ENCODE data around the gene PASK. TPM values are rescaled to one million over a fixed set of nuclear protein-coding genes. Genes with fewer than 3 reads are reported as not detected.

Gene PASK
- total RNA-seq, 1 experiment from 2014 or later: 21.1 TPM

DNA sequence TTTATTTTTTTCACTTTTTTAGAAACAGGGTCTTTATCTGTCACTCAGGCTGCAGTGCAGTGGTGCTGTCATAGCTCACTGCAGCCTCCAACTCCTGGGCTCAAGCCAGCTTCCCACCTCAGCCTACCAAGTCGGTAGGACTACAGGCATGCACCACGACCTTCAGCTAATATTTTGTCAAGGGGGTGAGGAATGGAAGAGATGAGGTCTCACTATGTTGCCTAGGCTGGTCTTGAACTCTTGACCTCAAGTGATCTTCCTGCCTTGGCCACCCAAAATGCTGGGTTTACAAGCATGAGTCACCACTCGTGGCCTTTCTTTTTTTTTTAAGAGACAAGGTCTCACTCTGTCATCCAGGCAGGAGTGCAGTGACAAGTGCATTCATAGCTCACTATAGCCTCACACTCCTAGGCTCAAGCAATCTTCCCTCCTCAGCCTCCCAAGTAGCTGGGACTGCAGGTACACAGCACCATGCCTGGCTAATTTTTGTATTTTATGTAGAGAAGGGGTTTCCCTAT lies 14.4 kb upstream of the PASK start:
- H3K4me1 ChIP-seq: no peaks in the 10 kb centered on the region
- Mint-ChIP-seq H3K9me3 (ENCODE audit: unreplicated experiment) (no peaks in the 10 kb centered on the region), H3K27me3 (ENCODE audit: insufficient read depth, unreplicated experiment) (no peaks in the 10 kb centered on the region), H3K27ac (ENCODE audit: unreplicated experiment) (no peak overlapping the region), H3K36me3 (ENCODE audit: insufficient read depth, unreplicated experiment) (no peaks in the 10 kb centered on the region), H3K4me3 (ENCODE audit: unreplicated experiment) (no peak overlapping the region), H3K4me1 (ENCODE audit: low read depth, unreplicated experiment) (no peaks in the 10 kb centered on the region)
- CTCF ChIA-PET: no interaction called here
- no peaks in the 10 kb centered on the region for H3K36me3 ChIP-seq (ENCODE audit: control insufficient read depth, insufficient read depth, low read length)
- intact Hi-C loops (cut with micrococcal nuclease; ENCODE audit: unreplicated experiment): no loop called here
- H3K27me3 ChIP-seq (replicated peaks; ENCODE audit: control insufficient read depth, insufficient read depth, low read length): no peaks in the 10 kb centered on the region
- no TSS peak for BruUV-seq (replicated peaks)
- no peaks in the 10 kb centered on the region for H3K9me3 ChIP-seq
- TF ChIP-seq, protein P1, sequence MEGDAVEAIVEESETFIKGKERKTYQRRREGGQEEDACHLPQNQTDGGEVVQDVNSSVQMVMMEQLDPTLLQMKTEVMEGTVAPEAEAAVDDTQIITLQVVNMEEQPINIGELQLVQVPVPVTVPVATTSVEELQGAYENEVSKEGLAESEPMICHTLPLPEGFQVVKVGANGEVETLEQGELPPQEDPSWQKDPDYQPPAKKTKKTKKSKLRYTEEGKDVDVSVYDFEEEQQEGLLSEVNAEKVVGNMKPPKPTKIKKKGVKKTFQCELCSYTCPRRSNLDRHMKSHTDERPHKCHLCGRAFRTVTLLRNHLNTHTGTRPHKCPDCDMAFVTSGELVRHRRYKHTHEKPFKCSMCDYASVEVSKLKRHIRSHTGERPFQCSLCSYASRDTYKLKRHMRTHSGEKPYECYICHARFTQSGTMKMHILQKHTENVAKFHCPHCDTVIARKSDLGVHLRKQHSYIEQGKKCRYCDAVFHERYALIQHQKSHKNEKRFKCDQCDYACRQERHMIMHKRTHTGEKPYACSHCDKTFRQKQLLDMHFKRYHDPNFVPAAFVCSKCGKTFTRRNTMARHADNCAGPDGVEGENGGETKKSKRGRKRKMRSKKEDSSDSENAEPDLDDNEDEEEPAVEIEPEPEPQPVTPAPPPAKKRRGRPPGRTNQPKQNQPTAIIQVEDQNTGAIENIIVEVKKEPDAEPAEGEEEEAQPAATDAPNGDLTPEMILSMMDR (IDR thresholded peaks at IDR 0.05; ENCODE audit: insufficient read depth in 1 of 2, low read depth in 1 of 2, low read length in 1 of 2, severe bottlenecking in 1 of 2, unreplicated experiment in 1 of 2): no peak
- POLR2A ChIA-PET: no interaction called here
- DNase-seq: no peak
- no peak overlapping the region for H3K4me3 ChIP-seq (ENCODE audit: low read depth, low read length)

DNA sequence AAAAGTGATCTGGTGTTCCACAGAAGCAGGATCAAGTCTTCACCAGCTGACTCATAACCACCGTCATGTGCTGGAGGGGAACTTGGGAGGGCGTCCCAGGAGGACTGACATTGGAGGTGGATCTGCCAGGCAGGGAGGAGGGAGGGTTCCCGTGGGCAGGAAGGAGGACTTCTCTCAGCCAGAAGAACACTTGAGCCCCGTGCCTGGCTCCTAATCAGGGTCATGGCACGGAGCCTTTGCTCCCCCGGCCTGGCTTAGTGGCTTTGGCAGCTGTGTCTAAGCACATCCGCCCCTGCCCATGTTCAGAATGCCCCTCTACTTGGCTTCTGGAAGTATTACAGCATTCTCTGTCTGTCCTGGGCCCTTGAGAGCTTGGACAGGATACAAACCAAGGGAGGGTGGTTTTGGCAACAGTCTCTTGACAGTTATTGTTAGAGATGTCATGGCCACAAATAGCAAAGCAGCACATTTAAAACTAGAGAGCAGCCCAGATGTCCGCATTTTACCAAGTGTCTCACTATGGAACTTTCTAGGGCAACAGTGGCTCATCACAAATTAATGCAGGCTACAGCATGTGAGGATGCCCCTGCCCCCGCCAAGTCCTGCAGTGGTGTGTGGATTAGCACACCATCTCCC lies 12.5 kb upstream of the PASK start:
- DNase-seq: no peak
- H3K9me3 ChIP-seq: no peaks in the 10 kb centered on the region
- Mint-ChIP-seq H3K36me3 (ENCODE audit: insufficient read depth, unreplicated experiment) (no peaks in the 10 kb centered on the region), H3K4me3 (ENCODE audit: unreplicated experiment) (no peak overlapping the region), H3K27me3 (ENCODE audit: insufficient read depth, unreplicated experiment) (no peaks in the 10 kb centered on the region), H3K9me3 (ENCODE audit: unreplicated experiment) (no peaks in the 10 kb centered on the region), H3K27ac (ENCODE audit: unreplicated experiment) (no peak overlapping the region), H3K4me1 (ENCODE audit: low read depth, unreplicated experiment) (no peaks in the 10 kb centered on the region)
- TF ChIP-seq, protein P1 (IDR thresholded peaks at IDR 0.05; ENCODE audit: insufficient read depth in 1 of 2, low read depth in 1 of 2, low read length in 1 of 2, severe bottlenecking in 1 of 2, unreplicated experiment in 1 of 2): no peak
- ChIA-PET POLR2A (no interaction called here), CTCF (no interaction called here)
- H3K27me3 ChIP-seq (replicated peaks; ENCODE audit: control insufficient read depth, insufficient read depth, low read length): no peaks in the 10 kb centered on the region
- no peaks in the 10 kb centered on the region for H3K4me1 ChIP-seq
- no TSS peak for BruUV-seq (replicated peaks)
- H3K36me3 ChIP-seq (ENCODE audit: control insufficient read depth, insufficient read depth, low read length): no peaks in the 10 kb centered on the region
- no peak overlapping the region for H3K4me3 ChIP-seq (ENCODE audit: low read depth, low read length)
- intact Hi-C loops (cut with micrococcal nuclease; ENCODE audit: unreplicated experiment): no loop called here

DNA sequence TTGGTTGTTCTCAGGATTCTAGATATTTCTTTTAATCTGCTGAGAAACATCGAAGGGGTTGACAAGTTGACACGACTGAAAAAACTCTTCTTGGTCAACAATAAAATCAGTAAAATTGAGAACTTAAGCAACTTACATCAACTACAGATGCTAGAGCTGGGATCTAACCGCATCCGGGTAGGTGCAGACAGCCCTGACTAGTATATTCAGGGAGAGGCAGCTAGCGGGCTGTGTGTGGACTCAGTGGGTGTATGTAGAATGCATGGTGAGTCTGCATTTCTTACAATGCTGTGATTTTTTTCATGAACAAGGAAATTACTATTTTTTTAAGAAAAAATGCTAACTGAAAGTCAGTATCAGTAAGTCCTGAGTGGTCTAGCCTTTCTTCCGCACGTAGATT lies 11.0 kb upstream of the PASK start:
- Histone ChIP-seq H3K36me3 (ENCODE audit: control insufficient read depth, insufficient read depth, low read length) (no peaks in the 10 kb centered on the region), H3K4me1 (no peaks in the 10 kb centered on the region), H3K27me3 (replicated peaks; ENCODE audit: control insufficient read depth, insufficient read depth, low read length) (no peaks in the 10 kb centered on the region), H3K4me3 (ENCODE audit: low read depth, low read length) (no peak overlapping the region), H3K9me3 (no peaks in the 10 kb centered on the region)
- Mint-ChIP-seq H3K4me3 (ENCODE audit: unreplicated experiment) (no peak overlapping the region), H3K9me3 (ENCODE audit: unreplicated experiment) (no peaks in the 10 kb centered on the region), H3K27me3 (ENCODE audit: insufficient read depth, unreplicated experiment) (no peaks in the 10 kb centered on the region), H3K36me3 (ENCODE audit: insufficient read depth, unreplicated experiment) (no peaks in the 10 kb centered on the region), H3K27ac (ENCODE audit: unreplicated experiment) (no peak overlapping the region), H3K4me1 (ENCODE audit: low read depth, unreplicated experiment) (no peaks in the 10 kb centered on the region)
- no TSS peak for BruUV-seq (replicated peaks)
- intact Hi-C loops (cut with micrococcal nuclease; ENCODE audit: unreplicated experiment): no loop called here
- TF ChIP-seq, protein P1 (IDR thresholded peaks at IDR 0.05; ENCODE audit: insufficient read depth in 1 of 2, low read depth in 1 of 2, low read length in 1 of 2, severe bottlenecking in 1 of 2, unreplicated experiment in 1 of 2): no peak
- ChIA-PET CTCF (no interaction called here), POLR2A (no interaction called here)
- DNase-seq: no peak

Measured in Caco-2 (cell line).